Suprapubic skin (tissue), 4 donors: ENCODE measurements around the gene DDX39A. TPM values are rescaled to one million over a fixed set of nuclear protein-coding genes. Genes with fewer than 3 reads are reported as not detected.
"Not testable (repeated sequence)": the region's sequence is repeated elsewhere in the genome, so short reads cannot be mapped to it uniquely, and the experiment has no call there.

Experiments
- DNase-seq, 2 donors: peaks; one replicate each; pipeline ENCODE4 v3.0.0-alpha.2; 2019; ENCODE audit warnings: low spot score in 2 of 2
- H3K27ac ChIP-seq: fragments of 200-600 bp; sonication (generic); one replicate; pipeline ENCODE4 v1.5.1; 2019
- H3K27me3 ChIP-seq: fragments of 200-600 bp; sonication (generic); one replicate; pipeline ENCODE4 v1.5.1; 2019
- H3K36me3 ChIP-seq: fragments of 200-600 bp; sonication (generic); one replicate; pipeline ENCODE4 v1.5.1; 2019
- H3K4me1 ChIP-seq: fragments of 200-600 bp; sonication (generic); one replicate; pipeline ENCODE4 v1.5.1; 2019
- H3K4me3 ChIP-seq: fragments of 200-600 bp; sonication (generic); one replicate; pipeline ENCODE4 v1.5.1; 2019; ENCODE audit warnings: mild to moderate bottlenecking
- H3K9me3 ChIP-seq: fragments of 200-600 bp; sonication (generic); one replicate; pipeline ENCODE4 v1.5.1; 2019
- EP300 ChIP-seq: sonication (generic); formaldehyde crosslinking; IDR thresholded peaks from one replicate; pipeline ENCODE4 v1.6.1; 2017; ENCODE audit warnings: antibody characterized with exemption
- POLR2A ChIP-seq, 2 donors: fragments of 450-650 bp; IDR thresholded peaks; one replicate each; pipeline ENCODE4 v1.6.1; 2017; ENCODE audit warnings: antibody characterized with exemption in 2 of 2, mild to moderate bottlenecking in 2 of 2, moderate library complexity in 2 of 2
- POLR2AphosphoS5 ChIP-seq, 3 donors: sonication (generic); formaldehyde crosslinking; IDR thresholded peaks; one replicate each; pipeline ENCODE4 v1.6.1; 2017; ENCODE audit warnings: antibody characterized with exemption in 3 of 3
- WGBS: methylation state at CpG from one replicate; pipeline ENCODE4 v1.1.5; 2018; 5-methylcytosine and 5-hydroxymethylcytosine counted together
- total RNA-seq, 4 donors: library from RNA; depleted of rRNA; stranded (reverse); fragments of >200 nt; gene quantifications; one replicate each; pipeline ENCODE4 v1.1.0, GENCODE V29; 2016
- TF ChIP-seq, protein P1 (sequence below), 2 donors: fragments of 200-600 bp in 1 of 2; fragments of 450-650 bp in 1 of 2; sonication (generic) in 1 of 2; IDR thresholded peaks; one replicate each; pipeline ENCODE4 v1.5.1; 2016 to 2019; ENCODE audit warnings: antibody characterized with exemption in 2 of 2, mild to moderate bottlenecking in 1 of 2, moderate library complexity in 1 of 2

Gene DDX39A
- total RNA-seq, 4 donors from 2014 or later: 80.9 to 149 (median 111) TPM

DNA sequence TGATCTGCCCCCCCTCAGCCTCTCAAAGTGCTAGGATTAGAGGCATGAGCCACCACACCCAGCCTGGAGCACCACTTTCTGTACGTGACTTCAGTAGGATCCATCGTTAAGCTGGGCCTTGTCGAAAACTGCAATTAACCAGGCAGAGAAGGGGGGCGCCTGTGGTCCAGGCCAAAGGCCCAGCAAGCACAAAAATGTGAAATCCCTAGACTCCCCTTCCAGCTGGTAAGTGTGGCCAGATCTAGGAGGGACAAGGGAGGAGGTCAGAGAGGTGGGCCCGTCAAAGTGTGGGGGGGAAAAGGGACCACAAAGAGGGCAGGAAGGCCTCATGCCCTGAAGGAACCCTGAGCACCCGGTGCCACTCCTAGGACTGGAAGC lies 13.8 kb downstream of the DDX39A start:
- peaks cover 68% of the 10 kb centered on the region for H3K36me3 ChIP-seq
- H3K4me3 ChIP-seq: no peak overlapping the region
- H3K27ac ChIP-seq: peak overlapping the region; percentile 63
- TF ChIP-seq POLR2A (IDR thresholded peaks at IDR 0.05) (no peak), EP300 (no peak), POLR2AphosphoS5 (IDR thresholded peaks at IDR 0.05) (no peak)
- TF ChIP-seq, protein P1, sequence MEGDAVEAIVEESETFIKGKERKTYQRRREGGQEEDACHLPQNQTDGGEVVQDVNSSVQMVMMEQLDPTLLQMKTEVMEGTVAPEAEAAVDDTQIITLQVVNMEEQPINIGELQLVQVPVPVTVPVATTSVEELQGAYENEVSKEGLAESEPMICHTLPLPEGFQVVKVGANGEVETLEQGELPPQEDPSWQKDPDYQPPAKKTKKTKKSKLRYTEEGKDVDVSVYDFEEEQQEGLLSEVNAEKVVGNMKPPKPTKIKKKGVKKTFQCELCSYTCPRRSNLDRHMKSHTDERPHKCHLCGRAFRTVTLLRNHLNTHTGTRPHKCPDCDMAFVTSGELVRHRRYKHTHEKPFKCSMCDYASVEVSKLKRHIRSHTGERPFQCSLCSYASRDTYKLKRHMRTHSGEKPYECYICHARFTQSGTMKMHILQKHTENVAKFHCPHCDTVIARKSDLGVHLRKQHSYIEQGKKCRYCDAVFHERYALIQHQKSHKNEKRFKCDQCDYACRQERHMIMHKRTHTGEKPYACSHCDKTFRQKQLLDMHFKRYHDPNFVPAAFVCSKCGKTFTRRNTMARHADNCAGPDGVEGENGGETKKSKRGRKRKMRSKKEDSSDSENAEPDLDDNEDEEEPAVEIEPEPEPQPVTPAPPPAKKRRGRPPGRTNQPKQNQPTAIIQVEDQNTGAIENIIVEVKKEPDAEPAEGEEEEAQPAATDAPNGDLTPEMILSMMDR (IDR thresholded peaks at IDR 0.05): no peak
- H3K9me3 ChIP-seq: no peaks in the 10 kb centered on the region
- peaks cover 15% of the 10 kb centered on the region for H3K4me1 ChIP-seq
- DNase-seq: no peak
- 74% methylated on average over 6 of the region's 6 CpGs for WGBS
- H3K27me3 ChIP-seq: no peaks in the 10 kb centered on the region

DNA sequence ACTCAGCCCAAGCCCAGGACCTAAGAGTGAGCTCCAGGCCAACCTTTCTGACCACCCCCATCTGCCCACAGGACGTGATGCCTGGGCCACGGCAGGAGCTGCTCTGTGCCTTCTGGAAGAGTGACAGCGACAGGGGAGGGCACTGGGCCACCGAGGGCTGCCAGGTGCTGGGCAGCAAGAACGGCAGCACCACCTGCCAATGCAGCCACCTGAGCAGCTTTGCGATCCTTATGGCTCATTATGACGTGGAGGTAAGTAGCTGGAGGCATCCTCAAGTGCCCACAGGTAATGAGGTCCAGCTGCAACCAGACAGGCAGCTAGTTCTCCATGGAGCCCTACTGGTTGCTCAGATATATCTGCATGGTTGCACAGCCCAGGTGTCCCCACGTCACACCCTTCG lies 14.8 kb downstream of the DDX39A start:
- Histone ChIP-seq H3K9me3 (no peaks in the 10 kb centered on the region), H3K27me3 (no peaks in the 10 kb centered on the region), H3K27ac (no peak overlapping the region), H3K36me3 (peaks cover 59% of the 10 kb centered on the region), H3K4me3 (no peak overlapping the region), H3K4me1 (peaks cover 15% of the 10 kb centered on the region)
- no peak for DNase-seq
- 100% methylated on average over 2 of the region's 9 CpGs for WGBS
- TF ChIP-seq POLR2AphosphoS5 (IDR thresholded peaks at IDR 0.05) (no peak), POLR2A (IDR thresholded peaks at IDR 0.05) (no peak)
- TF ChIP-seq, protein P1 (IDR thresholded peaks at IDR 0.05): no peak

DNA sequence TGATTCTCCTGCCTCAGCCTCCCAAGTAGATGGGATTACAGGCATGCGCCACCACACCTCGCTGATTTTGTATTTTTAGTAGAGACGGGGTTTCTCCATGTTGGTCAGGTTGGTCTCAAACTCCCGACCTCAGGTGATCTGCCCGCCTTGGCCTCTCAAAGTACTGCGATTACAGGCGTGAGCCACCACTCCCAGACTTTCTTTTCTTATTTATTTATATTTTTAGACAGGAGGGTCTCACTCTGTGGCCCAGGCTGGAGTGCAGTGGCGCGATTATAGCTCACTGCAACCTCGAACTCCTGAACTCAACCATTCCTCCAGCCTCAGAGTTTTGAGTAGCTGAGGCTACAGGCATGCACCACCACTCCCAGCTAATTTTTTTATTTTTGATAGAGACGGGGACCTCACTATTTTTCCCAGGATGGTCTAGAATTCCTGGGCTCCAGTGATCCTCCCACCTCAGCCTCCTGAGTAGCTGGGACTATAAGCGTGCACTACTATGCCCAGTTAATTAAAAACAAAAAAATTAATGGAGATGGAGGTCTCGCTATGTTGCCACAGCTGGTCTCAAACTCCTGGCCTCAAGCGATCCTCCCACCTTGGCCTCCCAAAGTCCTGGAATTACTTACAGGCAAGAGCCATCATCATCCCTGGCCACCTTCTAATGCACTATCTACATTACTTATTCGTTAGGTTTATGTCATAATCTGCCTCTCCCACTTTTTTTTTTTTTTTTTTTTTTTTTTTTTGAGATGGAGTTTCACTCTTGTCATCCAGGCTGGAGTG lies 15.8 kb downstream of the DDX39A start:
- not testable (repeated sequence) for H3K4me3 ChIP-seq, DNase-seq, H3K27ac ChIP-seq, H3K9me3 ChIP-seq, H3K27me3 ChIP-seq
- H3K4me1 ChIP-seq: peaks cover 14% of the 10 kb centered on the region
- H3K36me3 ChIP-seq: peaks cover 49% of the 10 kb centered on the region
- WGBS: 95% methylated on average over 15 of the region's 15 CpGs

DNA sequence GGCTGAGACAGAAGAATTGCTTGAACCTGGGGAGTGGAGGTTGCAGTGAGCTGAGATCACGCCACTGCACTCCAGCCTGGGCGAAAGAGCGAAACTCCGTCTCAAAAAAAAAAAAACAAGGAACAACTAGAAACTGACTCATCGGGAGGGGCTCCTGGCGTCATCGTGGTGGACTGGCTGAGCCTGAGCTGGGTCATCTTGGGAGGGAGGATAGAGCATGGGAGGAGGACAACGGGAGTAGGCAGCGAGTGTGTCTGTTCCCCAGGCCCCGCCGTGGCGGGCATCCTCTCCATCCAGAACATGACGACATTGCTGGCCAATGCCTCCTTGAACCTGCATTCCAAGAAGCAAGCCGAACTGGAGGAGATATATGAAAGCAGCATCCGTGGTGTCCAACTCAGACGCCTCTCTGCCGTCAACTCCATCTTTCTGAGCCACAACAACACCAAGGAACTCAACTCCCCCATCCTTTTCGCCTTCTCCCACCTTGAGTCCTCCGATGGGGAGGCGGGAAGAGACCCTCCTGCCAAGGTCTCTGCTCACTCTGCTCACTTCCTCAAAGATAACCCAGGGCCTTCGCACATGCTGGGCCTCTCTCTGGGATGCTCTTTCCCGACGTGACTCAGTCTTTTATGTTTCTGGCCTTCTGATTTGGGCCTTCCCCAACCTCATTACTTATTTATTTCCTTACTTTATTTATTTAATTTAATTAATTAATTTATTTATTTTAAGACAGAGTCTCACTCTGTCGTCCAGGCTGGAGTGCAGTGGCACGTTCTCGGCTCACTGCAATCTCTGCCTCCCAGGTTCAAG lies 16.6 kb downstream of the DDX39A start:
- Histone ChIP-seq H3K27me3 (no peaks in the 10 kb centered on the region), H3K27ac (no peak overlapping the region), H3K4me1 (peaks cover 12% of the 10 kb centered on the region), H3K9me3 (no peaks in the 10 kb centered on the region), H3K4me3 (no peak overlapping the region), H3K36me3 (peaks cover 44% of the 10 kb centered on the region)
- WGBS: 68% methylated on average over 26 of the region's 26 CpGs
- TF ChIP-seq EP300: no peak
- peak in 1 of 2 donors; percentile 85 for DNase-seq

DNA sequence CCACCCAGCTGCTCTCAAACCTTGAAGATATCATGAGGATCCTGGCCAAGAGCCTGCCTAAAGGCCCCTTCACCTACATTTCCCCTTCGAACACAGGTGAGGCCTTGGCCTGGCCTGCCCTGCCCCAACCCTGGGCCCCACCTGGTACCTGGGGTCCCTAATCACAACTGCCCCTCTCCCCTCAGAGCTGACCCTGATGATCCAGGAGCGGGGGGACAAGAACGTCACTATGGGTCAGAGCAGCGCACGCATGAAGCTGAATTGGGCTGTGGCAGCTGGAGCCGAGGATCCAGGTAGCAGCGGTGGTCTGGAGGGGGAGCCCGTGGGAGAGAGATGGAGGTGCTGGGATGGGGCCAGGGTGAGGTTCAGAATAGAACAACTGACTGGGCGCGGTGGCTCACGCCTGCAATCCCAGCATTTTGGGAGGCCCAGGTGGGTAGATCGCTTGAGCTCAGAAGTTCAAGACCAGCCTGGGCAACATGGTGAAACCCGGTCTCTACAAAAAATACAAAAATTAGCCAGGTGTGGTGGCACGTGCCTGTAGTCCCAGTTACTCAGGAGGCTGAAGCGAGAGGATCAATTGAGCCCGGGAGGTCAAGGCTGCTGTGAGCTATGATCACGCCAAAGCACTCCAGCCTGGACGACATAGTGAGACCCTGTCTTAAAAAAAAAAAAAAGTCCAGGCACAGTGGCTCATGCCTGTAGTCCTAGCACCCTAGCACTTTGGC lies 17.5 kb downstream of the DDX39A start:
- Histone ChIP-seq H3K36me3 (peaks cover 35% of the 10 kb centered on the region), H3K27ac (no peak overlapping the region)

More for the DNA sequence above, 17.5 kb downstream of the DDX39A start:
- Histone ChIP-seq H3K4me3 (no peak overlapping the region), H3K27me3 (no peaks in the 10 kb centered on the region), H3K9me3 (no peaks in the 10 kb centered on the region), H3K4me1 (peaks cover 10% of the 10 kb centered on the region)
- no peak for TF ChIP-seq POLR2AphosphoS5 (IDR thresholded peaks at IDR 0.05)
- no peak for TF ChIP-seq EP300
- TF ChIP-seq POLR2A (IDR thresholded peaks at IDR 0.05): no peak
- TF ChIP-seq, protein P1 (IDR thresholded peaks at IDR 0.05): no peak
- WGBS: 93% methylated on average over 17 of the region's 18 CpGs
- DNase-seq: no peak
